C4-2B (cell line): ENCODE results near the gene HECTD3.

Experiments used
- CTCF ChIP-seq: fragments of 450-650 bp; conservative IDR thresholded peaks from 2 replicates; pipeline ENCODE4 v1.5.1; 2017; ENCODE audit warnings: mild to moderate bottlenecking
- ZFX ChIP-seq: fragments of 450-650 bp; IDR thresholded peaks from 2 replicates; pipeline ENCODE4 v1.6.1; 2017

GRCh38 chr1:45016767-45017166 is 5.6 kb upstream of the HECTD3 start:
- TF ChIP-seq CTCF (no peak), ZFX (no peak)
